ENCODE data around the gene ARL15. TPM values are rescaled to one million over a fixed set of nuclear protein-coding genes. Genes with fewer than 3 reads are reported as not detected.

Gene ARL15
- total and polyA plus RNA-seq, 9 of the 15 experiments (the other 6 are each of a cell fraction or from before 2014, with no cell fraction given): 18.5 to 80.4 (median 57.0) TPM

GRCh38 chr5:54001976-54002775, 308.2 kb downstream of the ARL15 start:
- H3K79me2 ChIP-seq (ENCODE audit: control insufficient read depth, insufficient read depth, low read length): no peaks in the 10 kb centered on the region
- H3K4me1 ChIP-seq (replicated peaks in 1 of 2; ENCODE audit: control insufficient read depth in 2 of 2, insufficient read depth in 2 of 2, low read length in 2 of 2): no peaks in the 10 kb centered on the region
- in situ Hi-C loops (cut with MboI): no loop called here
- H3K4me3 ChIP-seq: no peak overlapping the region
- no peaks in the 10 kb centered on the region for H3K9me1 ChIP-seq (ENCODE audit: control insufficient read depth, insufficient read depth, low read length)
- no peak for ATAC-seq
- H3K27me3 ChIP-seq (ENCODE audit: control insufficient read depth in 2 of 2, insufficient read depth in 2 of 2, low read length in 2 of 2): no peaks in the 10 kb centered on the region
- 0 out of 2 replicates have a peak, but pooled peaks cover 4% of the 10 kb centered on the region for H4K20me1 ChIP-seq (replicated peaks; ENCODE audit: control insufficient read depth, insufficient read depth, low read length)
- BruUV-seq (replicated peaks): no TSS peak
- WGBS (ENCODE audit: insufficient coverage, low coverage, missing lambda C conversion rate): 78% methylated on average over 5 of the region's 5 CpGs
- CTCF ChIA-PET (ENCODE audit: low intra/inter-chr PET ratio): no interaction called here
- no peaks in the 10 kb centered on the region; the same call in 2 of the 3 replicates for H3K36me3 ChIP-seq (ENCODE audit: control insufficient read depth, insufficient read depth, low read length)
- FAIRE-seq: no peak
- POLR2A ChIA-PET: no interaction called here
- no peaks in the 10 kb centered on the region for H3K9me3 ChIP-seq (replicated peaks; ENCODE audit: control insufficient read depth, insufficient read depth, low read depth, low read length)
- DNase-seq (ENCODE audit: extremely low read depth in 1 of 4, low spot score in 3 of 4): no peak
- no peak overlapping the region for H3K9ac ChIP-seq (ENCODE audit: insufficient read depth in 1 of 2, low read depth in 2 of 2, low read length in 2 of 2)
- intact Hi-C loops (cut with micrococcal nuclease): no loop called here
- no peak overlapping the region for H2AFZ ChIP-seq (ENCODE audit: low read depth, low read length)
- H3K4me2 ChIP-seq (ENCODE audit: insufficient read depth, low read length): no peak overlapping the region
- H3K27ac ChIP-seq (ENCODE audit: extremely low read depth, low read depth, low read length): no peak overlapping the region
- TF ChIP-seq ZNF407 (IDR thresholded peaks at IDR 0.05; ENCODE audit: low read depth) (no peak), SMARCC2 (IDR thresholded peaks at IDR 0.05; ENCODE audit: low read depth) (no peak), ZKSCAN3 (CRISPR knock-in tag; IDR thresholded peaks at IDR 0.05) (no peak), RREB1 (CRISPR knock-in tag; IDR thresholded peaks at IDR 0.05) (no peak), ZNF282 (CRISPR knock-in tag; IDR thresholded peaks at IDR 0.05) (no peak)

Measured in K562 (cell line).